Activated CD4-positive, alpha-beta T cell treated with anti-CD3 and anti-CD28 coated beads for 36 hours (primary cell): Measurements from ENCODE around the gene CCDC146. TPM values are rescaled to one million over a fixed set of nuclear protein-coding genes. Genes with fewer than 3 reads are reported as not detected.
A peak's percentile ranks its signal among the peaks of the same experiment; 100 is the strongest.

ENCODE experiments used
- ATAC-seq: fragments of 200-7000 bp; cut with Tn5 transposase; one replicate; pipeline ENCODE4 v1.10.0; 2021; ENCODE audit warnings: mild to moderate bottlenecking, moderate library complexity
- CTCF ChIA-PET: fragments of 350-600 bp; sonication (Branson Sonifier 250); formaldehyde crosslinking; loops from one replicate; lab custom pipeline; 2021; ENCODE audit warnings: antibody characterized with exemption; lab: Charles Lee
- POLR2A ChIA-PET: fragments of 350-600 bp; sonication (Branson Sonifier 250); formaldehyde crosslinking; loops from one replicate; lab custom pipeline; 2021; ENCODE audit warnings: antibody characterized with exemption, inconsistent platforms; lab: Charles Lee
- DNase-seq: peaks from one replicate; pipeline ENCODE4 v3.0.0-alpha.2; 2020
- H3K27ac Mint-ChIP-seq: one replicate; pipeline ENCODE4 v1.8.0; 2021; ENCODE audit warnings: mixed read lengths
- H3K27me3 Mint-ChIP-seq: one replicate; pipeline ENCODE4 v1.8.0; 2021; ENCODE audit warnings: mixed read lengths
- H3K36me3 Mint-ChIP-seq: one replicate; pipeline ENCODE4 v1.8.0; 2021; ENCODE audit warnings: low read depth, mixed read lengths
- H3K4me1 Mint-ChIP-seq: one replicate; pipeline ENCODE4 v1.8.0; 2021; ENCODE audit warnings: mixed read lengths
- H3K4me3 Mint-ChIP-seq: one replicate; pipeline ENCODE4 v1.8.0; 2021; ENCODE audit warnings: mild to moderate bottlenecking, moderate library complexity, mixed read lengths
- H3K9me3 Mint-ChIP-seq: one replicate; pipeline ENCODE4 v1.8.0; 2021; ENCODE audit warnings: low read depth, mixed read lengths
- intact Hi-C, 2 experiments: fragments of 100-400 bp; cut with DNase I in 1 of 2; cut with micrococcal nuclease in 1 of 2; formaldehyde crosslinking; loops; one replicate each; pipeline versions ENCODE4 v1.14.2 to v1.15.1; 2022 to 2024; cut with DNase I, micrococcal nuclease
- total RNA-seq, 2 experiments: library from RNA; stranded (reverse); gene quantifications; one replicate each; pipeline ENCODE4 v1.2.3, GENCODE V29; 2021

Gene CCDC146
- total RNA-seq, 2 experiments from 2014 or later = 1.2 to 1.7 TPM

- CTCF ChIA-PET = interaction anchor here (1.0 to 3.5 kb wide), 2 partner anchors 8 to 11 kb away, joined by 3 to 16 read pairs; no protein-coding TSS in a partner anchor
Measured at GRCh38 chr7:77235276-77235675, 112.9 kb downstream of the CCDC146 start.

DNA sequence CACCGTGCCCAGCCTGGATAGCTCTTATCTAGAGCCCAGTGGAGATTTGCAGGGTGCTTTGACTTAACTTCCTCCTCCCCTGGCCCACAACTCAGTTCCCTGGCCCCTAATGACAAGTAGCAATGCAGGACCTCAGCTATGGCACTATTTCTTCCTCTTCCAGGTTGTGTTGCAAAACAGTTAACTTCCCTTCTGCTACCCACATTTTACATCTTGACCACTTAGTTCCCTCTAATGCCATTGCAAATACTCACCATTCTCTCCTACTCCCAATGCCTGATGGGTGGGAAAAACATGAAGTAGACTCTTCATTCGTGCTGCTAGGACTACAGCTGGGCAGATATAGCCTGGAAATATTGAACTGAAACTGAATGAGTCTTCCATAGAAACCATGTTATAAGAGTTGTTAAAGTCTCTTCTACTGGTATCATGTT lies 116.3 kb downstream of the CCDC146 start:
- no peak for ATAC-seq
- Mint-ChIP-seq H3K4me1 (peaks cover 10% of the 10 kb centered on the region), H3K4me3 (no peak overlapping the region), H3K36me3 (no peaks in the 10 kb centered on the region), H3K9me3 (no peaks in the 10 kb centered on the region), H3K27ac (no peak overlapping the region), H3K27me3 (no peaks in the 10 kb centered on the region)
- CTCF ChIA-PET = interaction anchor here (0.9 to 2.9 kb wide), 3 partner anchors 9 to 90 kb away, joined by 3 to 15 read pairs (median 6); no protein-coding TSS in a partner anchor
- intact Hi-C loops = no loop called here
- no peak for DNase-seq
- POLR2A ChIA-PET = no interaction called here

More at GRCh38 chr7:77235276-77235675, 112.9 kb downstream of the CCDC146 start:
- intact Hi-C loops = no loop called here
- Mint-ChIP-seq H3K27ac (no peak overlapping the region), H3K27me3 (no peaks in the 10 kb centered on the region), H3K4me1 (peaks cover 10% of the 10 kb centered on the region), H3K36me3 (peaks cover 4% of the 10 kb centered on the region), H3K9me3 (peaks cover 8% of the 10 kb centered on the region), H3K4me3 (no peak overlapping the region)
- POLR2A ChIA-PET = interaction anchor here (0.7 kb wide), 1 partner anchor 85 kb away, joined by 3 read pairs; no protein-coding TSS in a partner anchor
- no peak for DNase-seq
- ATAC-seq = no peak

DNA sequence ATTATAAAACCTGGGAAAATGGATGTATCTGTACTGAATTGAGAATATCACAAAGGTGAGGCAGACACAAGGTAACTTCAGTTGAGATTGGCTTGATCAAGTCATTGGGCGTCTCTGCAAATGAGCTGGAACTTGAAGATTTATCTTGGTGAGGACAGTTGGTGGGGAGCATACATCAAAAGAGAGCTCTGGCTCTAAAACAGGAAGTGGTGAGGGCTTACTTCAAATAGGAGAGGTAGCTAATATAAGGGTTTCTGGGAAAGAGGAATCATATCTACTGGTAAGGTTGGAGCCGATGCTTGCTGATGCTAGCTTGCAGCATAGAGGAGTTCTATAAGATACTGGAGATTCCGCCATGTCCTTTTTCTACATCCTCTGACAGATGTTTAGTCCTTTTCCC lies 117.1 kb downstream of the CCDC146 start:
- Mint-ChIP-seq H3K36me3 (no peaks in the 10 kb centered on the region), H3K27ac (no peak overlapping the region), H3K27me3 (no peaks in the 10 kb centered on the region), H3K9me3 (no peaks in the 10 kb centered on the region), H3K4me3 (no peak overlapping the region), H3K4me1 (peaks cover 10% of the 10 kb centered on the region)
- DNase-seq (no peak), ATAC-seq (peak; percentile 47)
- CTCF ChIA-PET = interaction anchor here (0.9 to 2.9 kb wide), 5 partner anchors 8 to 89 kb away, joined by 3 to 15 read pairs (median 4); no protein-coding TSS in a partner anchor
- POLR2A ChIA-PET = interaction anchor here (0.5 kb wide), 1 partner anchor 11 kb away, joined by 4 read pairs; no protein-coding TSS in a partner anchor
- intact Hi-C loops = no loop called here

GRCh38 chr7:77242068-77242467 lies 119.7 kb downstream of the CCDC146 start:
- CTCF ChIA-PET = interaction anchor here (0.5 to 0.7 kb wide), 2 partner anchors 13 to 29 kb away, joined by 3 read pairs; no protein-coding TSS in a partner anchor
- no peaks in the 10 kb centered on the region for H3K27me3 Mint-ChIP-seq
- no peak overlapping the region for H3K27ac Mint-ChIP-seq
- ATAC-seq (no peak), DNase-seq (no peak)
- H3K36me3 Mint-ChIP-seq = no peaks in the 10 kb centered on the region
- no peaks in the 10 kb centered on the region for H3K9me3 Mint-ChIP-seq
- H3K4me1 Mint-ChIP-seq = peaks cover 10% of the 10 kb centered on the region
- H3K4me3 Mint-ChIP-seq = no peak overlapping the region
- POLR2A ChIA-PET = no interaction called here
- intact Hi-C loops = no loop called here

DNA sequence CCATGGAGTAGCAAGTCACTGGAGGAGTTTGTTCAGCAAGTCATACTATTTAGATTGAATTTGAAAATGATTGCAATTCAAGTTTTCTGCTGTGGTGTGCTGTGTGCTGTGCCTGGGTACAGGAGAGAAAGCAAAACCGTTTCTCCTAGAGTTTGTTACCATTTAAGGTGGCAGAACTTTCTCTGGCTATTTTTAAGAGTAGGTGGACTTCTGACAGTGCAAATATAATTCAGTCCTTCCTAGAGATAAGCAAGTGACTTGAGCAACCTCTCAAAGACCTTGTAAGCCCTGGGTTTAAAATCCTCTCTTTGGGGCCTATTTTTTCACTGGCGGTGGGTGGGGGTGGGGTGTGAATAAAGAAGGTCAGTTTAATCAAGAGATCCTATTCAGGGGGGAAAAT lies 120.1 kb downstream of the CCDC146 start:
- H3K4me1 Mint-ChIP-seq = peaks cover 10% of the 10 kb centered on the region
- ChIA-PET POLR2A (no interaction called here), CTCF (interaction anchor here (0.5 kb wide), 1 partner anchor 30 kb away, joined by 3 read pairs; no protein-coding TSS in a partner anchor)
- no peaks in the 10 kb centered on the region for H3K27me3 Mint-ChIP-seq
- H3K9me3 Mint-ChIP-seq = no peaks in the 10 kb centered on the region
- DNase-seq = no peak
- H3K4me3 Mint-ChIP-seq = no peak overlapping the region
- H3K27ac Mint-ChIP-seq = no peak overlapping the region
- no peak for ATAC-seq
- intact Hi-C loops = no loop called here
- H3K36me3 Mint-ChIP-seq = no peaks in the 10 kb centered on the region

DNA sequence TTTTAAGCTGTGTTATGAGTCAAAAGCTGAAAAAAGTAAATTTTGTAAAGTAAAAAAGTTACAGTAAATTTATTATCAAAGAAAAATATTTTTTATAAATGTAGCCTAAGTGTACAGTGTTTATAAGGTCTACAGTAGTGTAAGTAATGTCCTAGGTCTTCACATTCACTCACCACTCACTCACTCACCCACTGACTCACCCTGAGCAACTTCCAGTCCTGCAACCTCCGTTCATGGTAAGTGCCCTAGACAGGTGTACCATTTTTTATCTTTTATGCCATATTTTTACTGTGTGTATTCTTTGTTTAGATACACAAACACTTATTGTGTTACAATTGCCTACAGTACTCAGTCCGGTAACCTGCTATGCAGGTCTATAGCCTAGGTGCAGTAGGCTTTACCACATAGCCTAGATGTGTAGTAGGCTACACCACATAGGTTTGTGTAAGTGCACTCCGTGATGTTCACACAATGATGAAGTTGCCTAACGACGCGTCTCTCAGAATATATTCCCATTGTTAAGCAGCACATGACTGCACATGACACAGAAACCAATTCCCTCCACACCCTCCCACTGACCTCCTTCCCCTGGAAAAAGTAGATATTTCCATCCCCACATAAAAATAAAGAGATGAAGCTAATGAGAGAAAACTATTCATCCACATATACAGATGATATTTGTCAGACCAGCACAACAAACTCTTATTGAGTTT lies 122.0 kb downstream of the CCDC146 start:
- Mint-ChIP-seq H3K27me3 (no peaks in the 10 kb centered on the region), H3K4me3 (no peak overlapping the region), H3K4me1 (peaks cover 3% of the 10 kb centered on the region), H3K27ac (no peak overlapping the region), H3K36me3 (no peaks in the 10 kb centered on the region), H3K9me3 (no peaks in the 10 kb centered on the region)
- ATAC-seq (peak; percentile 42), DNase-seq (no peak)
- intact Hi-C loops = no loop called here
- CTCF ChIA-PET = interaction anchor here (0.8 kb wide), 1 partner anchor 84 kb away, joined by 3 read pairs; no protein-coding TSS in a partner anchor
- POLR2A ChIA-PET = no interaction called here

- H3K36me3 Mint-ChIP-seq = no peaks in the 10 kb centered on the region
- no peaks in the 10 kb centered on the region for H3K27me3 Mint-ChIP-seq
- H3K9me3 Mint-ChIP-seq = no peaks in the 10 kb centered on the region
- H3K27ac Mint-ChIP-seq = no peak overlapping the region
- ATAC-seq (no peak), DNase-seq (no peak)
- no peak overlapping the region for H3K4me3 Mint-ChIP-seq
- intact Hi-C loops = loop anchor here in 1 of 2 experiments (5.0 kb wide), 1 partner anchor 87 kb away; no protein-coding TSS in a partner anchor
- ChIA-PET CTCF (interaction anchor here (0.6 to 2.6 kb wide), 6 partner anchors 13 to 299 kb away, joined by 3 to 26 read pairs (median 15); partner anchors contain the start of gene CCDC146), POLR2A (no interaction called here)
- H3K4me1 Mint-ChIP-seq = no peaks in the 10 kb centered on the region
Measured at GRCh38 chr7:77245015-77245755, 122.8 kb downstream of the CCDC146 start.

GRCh38 chr7:77246026-77246640 lies 123.7 kb downstream of the CCDC146 start:
- DNase-seq = peak; percentile 12
- ATAC-seq = no peak
- Mint-ChIP-seq H3K27ac (no peak overlapping the region), H3K4me1 (no peaks in the 10 kb centered on the region), H3K9me3 (no peaks in the 10 kb centered on the region), H3K27me3 (no peaks in the 10 kb centered on the region), H3K36me3 (no peaks in the 10 kb centered on the region), H3K4me3 (no peak overlapping the region)
- intact Hi-C loops = loop anchor here in 1 of 2 experiments (5.0 kb wide), 1 partner anchor 86 kb away; no protein-coding TSS in a partner anchor
- CTCF ChIA-PET = interaction anchor here (0.9 to 3.0 kb wide), 23 partner anchors 8 to 168 kb away, joined by 3 to 26 read pairs (median 7); partner anchors contain the start of gene CCDC146
- POLR2A ChIA-PET = no interaction called here

DNA sequence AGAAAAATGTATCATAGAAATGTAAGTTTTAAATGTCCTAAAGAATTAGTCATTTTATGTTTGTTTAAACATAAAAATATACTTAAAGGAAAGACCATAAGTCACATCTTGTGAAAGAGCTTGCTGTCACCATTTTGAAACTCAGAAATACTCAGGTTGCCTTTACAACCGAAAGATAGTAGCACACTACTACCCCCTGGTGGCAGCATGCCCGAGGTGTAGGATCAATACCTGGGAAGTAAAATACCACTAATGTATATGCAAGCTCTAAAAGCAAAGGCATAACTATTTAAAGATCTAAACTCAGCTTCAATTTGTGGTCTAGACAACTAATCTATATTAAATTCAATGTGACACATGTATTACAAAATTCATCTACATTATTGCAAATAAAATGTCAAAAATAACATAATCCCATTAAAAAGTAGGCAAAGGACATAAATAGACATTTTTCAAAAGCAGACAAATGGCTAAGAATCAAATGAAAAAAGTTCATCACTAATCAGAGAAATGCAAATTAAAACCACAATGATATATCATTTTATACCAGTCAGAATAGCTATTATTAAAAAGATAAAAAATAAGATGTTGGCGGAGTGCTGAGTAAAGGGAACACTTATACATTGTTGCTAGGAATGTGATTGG lies 124.9 kb downstream of the CCDC146 start:
- no peaks in the 10 kb centered on the region for H3K36me3 Mint-ChIP-seq
- ChIA-PET POLR2A (no interaction called here), CTCF (interaction anchor here (0.6 to 3.0 kb wide), 38 partner anchors 9 to 404 kb away, joined by 3 to 26 read pairs (median 4); partner anchors contain the start of gene CCDC146)
- ATAC-seq (peak; percentile 95), DNase-seq (peak; percentile 94)
- H3K27ac Mint-ChIP-seq = no peak overlapping the region
- H3K4me3 Mint-ChIP-seq = no peak overlapping the region
- H3K27me3 Mint-ChIP-seq = no peaks in the 10 kb centered on the region
- no peaks in the 10 kb centered on the region for H3K9me3 Mint-ChIP-seq
- H3K4me1 Mint-ChIP-seq = no peaks in the 10 kb centered on the region
- intact Hi-C loops = loop anchor here (1.0 to 5.0 kb wide), 4 partner anchors 83 to 125 kb away; partner anchors contain the start of gene CCDC146 (in 1 of the 2)

DNA sequence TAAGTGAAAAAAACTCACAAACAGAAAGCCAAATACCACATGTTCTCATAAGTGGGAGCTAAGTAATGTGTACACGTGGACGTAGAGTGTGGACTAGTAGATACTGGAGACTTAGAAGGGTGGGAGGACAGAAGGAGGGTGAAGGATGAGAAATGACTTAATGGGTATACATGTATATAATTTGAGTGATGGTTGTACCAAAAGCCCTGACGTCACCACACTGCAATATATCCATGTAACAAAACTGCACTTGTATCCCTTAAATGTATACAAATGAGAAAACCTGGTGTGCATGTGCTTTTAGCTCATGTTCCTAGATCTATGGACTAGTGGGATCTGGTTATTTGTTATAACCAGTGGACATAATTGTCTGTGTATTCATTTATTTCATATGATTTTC lies 125.7 kb downstream of the CCDC146 start:
- POLR2A ChIA-PET = interaction anchor here (0.6 kb wide), 1 partner anchor 195 kb away, joined by 5 read pairs; no protein-coding TSS in a partner anchor

More for the DNA sequence above, 125.7 kb downstream of the CCDC146 start:
- Mint-ChIP-seq H3K4me3 (no peak overlapping the region), H3K27me3 (no peaks in the 10 kb centered on the region), H3K36me3 (no peaks in the 10 kb centered on the region), H3K9me3 (no peaks in the 10 kb centered on the region), H3K4me1 (no peaks in the 10 kb centered on the region), H3K27ac (no peak overlapping the region)
- intact Hi-C loops = loop anchor here in 1 of 2 experiments (5.0 kb wide), 1 partner anchor 84 kb away; no protein-coding TSS in a partner anchor
- DNase-seq = no peak
- CTCF ChIA-PET = interaction anchor here (0.8 to 3.0 kb wide), 12 partner anchors 8 to 295 kb away, joined by 3 to 26 read pairs (median 5); partner anchors contain the start of gene CCDC146
- no peak for ATAC-seq
